ENCODE measurements around the gene GPC1.

The GPC1 gene

DNA sequence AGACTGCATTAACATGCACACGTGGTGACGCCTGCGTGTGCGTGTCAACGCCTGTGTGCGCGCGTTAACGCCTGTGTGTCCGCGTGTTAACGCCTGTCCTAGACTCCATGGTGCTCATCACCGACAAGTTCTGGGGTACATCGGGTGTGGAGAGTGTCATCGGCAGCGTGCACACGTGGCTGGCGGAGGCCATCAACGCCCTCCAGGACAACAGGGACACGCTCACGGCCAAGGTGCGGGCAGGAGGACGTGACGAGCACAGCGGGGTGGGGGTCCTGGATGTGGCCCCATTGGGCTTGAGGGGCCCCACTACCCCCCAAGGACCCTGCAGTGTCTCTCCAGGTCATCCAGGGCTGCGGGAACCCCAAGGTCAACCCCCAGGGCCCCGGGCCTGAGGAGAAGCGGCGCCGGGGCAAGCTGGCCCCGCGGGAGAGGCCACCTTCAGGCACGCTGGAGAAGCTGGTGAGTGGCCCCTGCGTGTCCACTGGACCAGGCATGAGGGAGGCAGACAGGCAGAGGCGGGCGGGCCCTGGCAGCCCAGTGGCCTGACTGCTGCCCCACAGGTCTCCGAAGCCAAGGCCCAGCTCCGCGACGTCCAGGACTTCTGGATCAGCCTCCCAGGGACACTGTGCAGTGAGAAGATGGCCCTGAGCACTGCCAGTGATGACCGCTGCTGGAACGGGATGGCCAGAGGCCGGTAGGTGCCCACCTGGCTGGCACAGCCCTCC is 29.2 kb downstream of the GPC1 start:
- FAIRE-seq (no peak), DNase-seq (ENCODE audit: low spot score) (no peak)

- no peak for DNase-seq (ENCODE audit: low spot score)
- no peak for FAIRE-seq
Observed at GRCh38 chr2:240465268-240465764, 29.9 kb downstream of the GPC1 start.

DNA sequence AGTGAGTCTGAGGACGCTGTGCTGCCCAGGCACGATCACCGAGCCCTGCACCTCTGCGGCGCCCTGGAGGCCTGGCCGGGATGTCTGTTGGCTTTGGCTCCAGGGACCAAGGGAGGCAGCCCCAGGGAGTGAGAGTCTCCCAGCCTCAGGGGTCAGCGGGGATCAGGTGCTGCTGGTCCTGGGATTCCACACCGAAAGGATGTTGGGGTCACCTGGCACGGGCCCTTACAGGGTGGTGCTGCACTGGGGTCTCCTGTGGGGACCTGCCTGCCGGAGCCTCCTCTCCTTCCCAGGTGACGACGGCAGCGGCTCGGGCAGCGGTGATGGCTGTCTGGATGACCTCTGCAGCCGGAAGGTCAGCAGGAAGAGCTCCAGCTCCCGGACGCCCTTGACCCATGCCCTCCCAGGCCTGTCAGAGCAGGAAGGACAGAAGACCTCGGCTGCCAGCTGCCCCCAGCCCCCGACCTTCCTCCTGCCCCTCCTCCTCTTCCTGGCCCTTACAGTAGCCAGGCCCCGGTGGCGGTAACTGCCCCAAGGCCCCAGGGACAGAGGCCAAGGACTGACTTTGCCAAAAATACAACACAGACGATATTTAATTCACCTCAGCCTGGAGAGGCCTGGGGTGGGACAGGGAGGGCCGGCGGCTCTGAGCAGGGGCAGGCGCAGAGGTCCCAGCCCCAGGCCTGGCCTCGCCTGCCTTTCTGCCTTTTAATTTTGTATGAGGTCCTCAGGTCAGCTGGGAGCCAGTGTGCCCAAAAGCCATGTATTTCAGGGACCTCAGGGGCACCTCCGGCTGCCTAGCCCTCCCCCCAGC is 30.5 kb downstream of the GPC1 start:
- DNase-seq (ENCODE audit: low spot score) (no peak), FAIRE-seq (no peak)

DNA sequence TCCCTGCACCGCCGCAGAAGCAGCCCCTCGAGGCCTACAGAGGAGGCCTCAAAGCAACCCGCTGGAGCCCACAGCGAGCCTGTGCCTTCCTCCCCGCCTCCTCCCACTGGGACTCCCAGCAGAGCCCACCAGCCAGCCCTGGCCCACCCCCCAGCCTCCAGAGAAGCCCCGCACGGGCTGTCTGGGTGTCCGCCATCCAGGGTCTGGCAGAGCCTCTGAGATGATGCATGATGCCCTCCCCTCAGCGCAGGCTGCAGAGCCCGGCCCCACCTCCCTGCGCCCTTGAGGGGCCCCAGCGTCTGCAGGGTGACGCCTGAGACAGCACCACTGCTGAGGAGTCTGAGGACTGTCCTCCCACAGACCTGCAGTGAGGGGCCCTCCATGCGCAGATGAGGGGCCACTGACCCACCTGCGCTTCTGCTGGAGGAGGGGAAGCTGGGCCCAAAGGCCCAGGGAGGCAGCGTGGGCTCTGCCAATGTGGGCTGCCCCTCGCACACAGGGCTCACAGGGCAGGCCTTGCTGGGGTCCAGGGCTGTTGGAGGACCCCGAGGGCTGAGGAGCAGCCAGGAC is 31.2 kb downstream of the GPC1 start:
- no peak for DNase-seq (ENCODE audit: low spot score)
- FAIRE-seq: no peak

DNA sequence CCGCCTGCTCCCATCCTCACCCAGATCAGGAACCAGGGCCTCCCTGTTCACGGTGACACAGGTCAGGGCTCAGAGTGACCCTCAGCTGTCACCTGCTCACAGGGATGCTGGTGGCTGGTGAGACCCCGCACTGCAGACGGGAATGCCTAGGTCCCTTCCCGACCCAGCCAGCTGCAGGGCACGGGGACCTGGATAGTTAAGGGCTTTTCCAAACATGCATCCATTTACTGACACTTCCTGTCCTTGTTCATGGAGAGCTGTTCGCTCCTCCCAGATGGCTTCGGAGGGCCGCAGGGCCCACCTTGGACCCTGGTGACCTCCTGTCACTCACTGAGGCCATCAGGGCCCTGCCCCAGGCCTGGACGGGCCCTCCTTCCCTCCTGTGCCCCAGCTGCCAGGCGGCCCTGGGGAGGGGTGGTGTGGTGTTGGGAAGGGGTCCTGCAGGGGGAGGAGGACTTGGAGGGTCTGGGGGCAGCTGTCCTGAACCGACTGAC is 31.7 kb downstream of the GPC1 start:
- FAIRE-seq (no peak), DNase-seq (ENCODE audit: low spot score) (no peak)

GRCh38 chr2:240467659-240468302 is 32.3 kb downstream of the GPC1 start:
- no peak for FAIRE-seq
- DNase-seq (ENCODE audit: low spot score): no peak

DNA sequence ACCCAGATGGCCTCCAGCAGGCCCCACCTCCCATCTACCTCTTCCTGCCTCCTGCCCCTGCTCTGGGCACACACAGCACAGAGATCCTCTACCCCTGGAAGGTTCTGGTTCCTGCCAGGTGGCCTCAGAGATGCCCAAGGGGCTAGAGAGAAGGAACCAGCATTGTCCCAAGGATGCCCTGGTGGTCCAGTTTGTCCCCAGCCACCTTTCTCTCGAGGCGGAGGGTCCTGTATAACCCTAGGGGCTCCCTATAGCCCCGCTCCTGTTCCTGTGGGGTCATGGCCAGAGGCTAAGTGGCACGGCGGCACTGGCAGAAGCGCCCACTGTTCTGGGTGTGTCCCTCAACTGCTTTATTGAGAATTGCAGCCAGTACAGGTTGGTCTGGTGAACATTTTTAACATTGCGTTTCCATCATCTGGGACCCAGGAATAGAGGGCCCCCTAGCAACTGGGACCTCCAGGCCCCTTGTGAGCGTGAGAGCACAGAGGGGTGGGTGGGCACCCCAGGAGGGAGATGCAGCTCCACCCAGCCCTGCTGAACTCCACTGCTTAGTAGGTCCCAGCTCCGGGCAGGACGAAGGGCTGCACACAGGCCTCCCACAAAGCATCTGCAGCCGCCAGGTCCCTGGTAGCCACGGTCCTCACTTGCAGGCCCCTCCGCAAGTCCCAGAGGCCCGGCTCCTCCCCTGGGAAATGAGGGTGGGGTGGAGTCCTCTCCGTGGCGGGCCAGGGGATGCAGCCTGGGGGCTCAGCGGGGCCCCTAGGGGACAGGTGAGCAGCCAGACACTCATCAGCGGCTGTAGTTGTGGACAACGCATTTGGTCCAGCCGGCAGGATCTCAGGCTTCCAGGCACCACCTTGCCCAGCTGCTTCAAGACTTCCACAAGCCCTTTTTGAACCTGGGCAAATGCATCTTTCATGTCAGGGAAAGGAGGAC is 33.1 kb downstream of the GPC1 start:
- DNase-seq (ENCODE audit: low spot score): no peak
- no peak for FAIRE-seq

GRCh38 chr2:240469239-240469636 is 33.8 kb downstream of the GPC1 start:
- no peak for FAIRE-seq

DNA sequence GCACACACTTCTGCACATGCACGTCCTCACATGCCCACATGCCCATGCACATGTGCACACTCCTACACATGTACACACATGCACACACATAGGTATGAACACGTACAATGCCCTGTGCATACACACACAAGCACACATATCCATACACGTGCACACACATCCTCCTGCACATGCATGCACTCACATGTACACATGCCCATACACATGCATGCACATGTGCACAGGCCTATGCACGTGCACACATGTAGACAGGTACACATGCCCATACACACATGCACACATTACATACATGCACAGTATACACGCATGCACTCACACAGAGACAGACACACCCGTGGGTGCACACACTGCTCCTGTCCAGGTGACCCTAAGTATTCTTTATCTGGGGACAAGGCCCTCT is 34.3 kb downstream of the GPC1 start:
- DNase-seq (ENCODE audit: low spot score) (no peak), FAIRE-seq (peak; percentile 95)

More at GRCh38 chr2:240469239-240469636, 33.8 kb downstream of the GPC1 start:
- DNase-seq (ENCODE audit: low spot score): no peak

GRCh38 chr2:240472078-240472790 is 36.8 kb downstream of the GPC1 start:
- no peak for FAIRE-seq
- DNase-seq (ENCODE audit: low spot score): no peak

GRCh38 chr2:240473211-240473610 is 37.7 kb downstream of the GPC1 start:
- no peak for DNase-seq (ENCODE audit: low spot score)
- no peak for FAIRE-seq

DNA sequence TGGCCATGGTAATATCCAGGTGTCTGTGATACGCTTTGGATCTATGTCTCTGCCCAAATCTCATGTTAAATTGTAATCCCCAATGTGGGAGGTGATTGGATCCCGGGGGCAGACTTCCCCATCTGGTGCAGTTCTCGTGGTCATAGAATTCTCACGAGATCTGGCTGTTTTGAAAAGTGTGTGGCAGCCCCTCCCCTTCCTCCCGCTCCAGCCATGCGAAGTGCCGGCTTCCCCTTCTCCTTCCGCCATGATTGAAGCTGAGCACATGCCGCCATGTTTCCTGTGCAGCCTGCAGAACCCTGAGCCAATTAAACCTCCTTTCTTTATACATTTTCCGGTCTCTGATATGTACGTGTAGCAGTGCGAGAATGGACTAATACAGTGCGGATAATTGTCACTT is 42.5 kb downstream of the GPC1 start:
- FAIRE-seq (no peak), DNase-seq (ENCODE audit: low spot score) (no peak)

DNA sequence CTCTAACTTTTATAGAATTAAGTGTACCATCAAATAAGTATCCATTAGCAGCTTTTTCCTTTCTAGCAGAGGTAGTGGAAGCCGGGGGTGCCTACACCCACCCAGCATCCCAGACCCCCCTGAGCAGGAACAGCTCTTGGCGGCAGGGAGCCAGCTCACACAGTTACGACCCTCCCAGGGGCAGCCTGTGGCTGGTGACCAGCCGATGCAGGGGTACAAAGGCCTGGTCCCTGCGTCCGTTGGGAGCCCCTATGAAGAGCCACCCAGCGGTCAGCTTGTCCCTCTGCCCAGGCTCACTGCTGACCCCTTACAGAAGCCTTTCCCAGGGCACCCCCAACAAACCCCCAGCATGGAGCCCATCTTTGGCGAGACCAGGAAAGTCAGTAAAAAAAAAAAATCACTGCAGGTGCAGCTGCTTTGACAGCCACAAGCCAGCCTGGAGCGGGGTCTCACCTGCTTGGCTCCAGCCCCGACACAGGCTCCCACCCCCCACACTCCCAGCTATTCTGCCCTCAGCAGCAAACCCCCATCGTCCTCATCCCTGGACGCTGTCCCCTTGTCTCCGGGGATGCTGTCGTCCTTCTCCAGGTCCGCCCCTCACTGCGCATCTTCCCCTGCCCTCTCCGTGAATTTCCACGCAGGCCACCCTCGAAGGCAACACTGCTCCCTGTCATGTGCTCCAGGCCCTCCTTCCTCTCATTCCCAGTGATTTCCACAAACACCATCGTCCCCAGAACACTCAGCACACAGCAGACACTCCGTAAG is 43.1 kb downstream of the GPC1 start:
- no peak for FAIRE-seq
- no peak for DNase-seq (ENCODE audit: low spot score)

DNA sequence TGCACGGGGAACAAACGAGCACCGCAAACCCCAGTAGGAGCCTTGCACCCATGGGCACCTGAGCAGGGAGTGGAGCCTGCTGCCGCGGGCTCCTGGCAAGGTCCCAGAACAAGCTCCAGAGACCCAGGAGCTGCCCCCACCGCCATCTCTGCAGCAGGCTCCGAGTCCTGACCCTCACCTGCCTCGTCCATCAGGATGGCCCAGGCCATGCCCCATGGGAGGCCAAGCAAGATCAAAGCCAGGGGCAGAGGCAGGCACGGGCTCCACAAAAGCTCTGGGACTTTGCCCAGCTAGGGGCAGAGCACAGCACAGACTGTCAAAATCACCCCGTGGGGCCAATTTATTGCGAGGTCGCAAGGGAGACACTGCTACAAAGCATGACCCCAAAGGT is 43.6 kb downstream of the GPC1 start:
- FAIRE-seq (no peak), DNase-seq (ENCODE audit: low spot score) (no peak)

GRCh38 chr2:240480834-240481623 is 45.6 kb downstream of the GPC1 start:
- FAIRE-seq (no peak), DNase-seq (ENCODE audit: low spot score) (no peak)

DNA sequence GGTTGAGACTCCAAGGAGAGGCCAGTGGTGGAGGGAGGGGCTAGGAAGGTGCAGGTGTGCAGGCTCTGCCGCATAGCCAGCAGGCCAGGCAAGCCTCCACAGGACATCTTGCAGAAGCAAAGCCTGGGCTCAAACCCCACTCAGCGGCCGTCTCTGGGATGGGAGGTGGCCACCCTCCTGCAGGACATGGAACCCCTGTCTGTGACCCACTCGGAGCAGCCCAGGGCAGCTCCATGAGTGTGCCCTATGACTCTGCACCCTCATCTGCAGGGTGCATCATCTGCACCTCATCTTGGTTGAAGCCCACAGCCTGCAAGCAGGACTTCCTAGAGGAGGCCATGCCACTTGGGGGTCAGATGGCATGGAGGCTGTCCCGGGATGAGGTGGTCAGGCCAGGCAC is 46.3 kb downstream of the GPC1 start:
- FAIRE-seq: no peak
- no peak for DNase-seq (ENCODE audit: low spot score)

DNA sequence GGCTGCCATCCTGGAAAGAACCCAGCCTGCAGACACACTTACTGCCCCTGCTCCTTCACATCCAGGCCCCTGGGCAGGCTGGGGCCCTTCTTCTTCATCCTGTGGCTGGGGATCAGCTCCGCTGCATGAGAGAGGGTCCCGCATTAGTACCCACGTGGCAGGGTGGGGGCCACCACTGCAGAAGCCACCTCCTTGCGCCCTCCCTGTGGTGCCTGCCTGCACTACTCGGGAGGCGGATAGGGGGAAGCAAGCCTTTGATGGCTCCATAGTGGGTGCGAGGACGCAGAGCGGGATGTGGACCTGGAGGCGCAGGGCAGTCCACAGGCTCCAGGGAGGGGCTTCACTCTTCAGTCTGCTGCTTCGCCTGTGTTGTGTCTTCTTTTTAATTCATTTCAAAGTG is 46.7 kb downstream of the GPC1 start:
- DNase-seq (ENCODE audit: low spot score) (no peak), FAIRE-seq (no peak)

DNA sequence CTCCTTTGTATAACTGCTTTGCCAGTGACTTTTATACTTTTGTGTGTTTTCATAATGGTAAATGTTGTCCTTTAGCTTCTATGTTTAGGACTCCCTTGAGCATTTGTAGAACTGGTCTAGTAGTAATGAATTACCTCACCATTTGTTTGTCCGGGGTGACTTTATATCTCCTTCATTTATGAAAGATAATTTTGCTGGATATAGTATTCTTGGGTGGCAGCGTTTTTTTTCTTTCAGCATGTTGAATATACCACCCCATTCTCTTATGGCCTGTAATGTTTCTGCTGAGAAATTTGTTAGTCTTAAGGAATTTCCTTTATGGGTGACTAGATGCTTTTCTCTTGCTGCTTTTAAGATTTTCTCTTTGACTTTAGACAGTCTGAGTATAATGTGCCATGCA is 56.0 kb downstream of the GPC1 start:
- FAIRE-seq (no peak), DNase-seq (ENCODE audit: low spot score) (no peak)
